ENCODE data around the gene CHCHD3. TPM values are rescaled to one million over a fixed set of nuclear protein-coding genes. Genes with fewer than 3 reads are reported as not detected.

The CHCHD3 gene
- total RNA-seq, 1 experiment from 2014 or later = 149 TPM

DNA sequence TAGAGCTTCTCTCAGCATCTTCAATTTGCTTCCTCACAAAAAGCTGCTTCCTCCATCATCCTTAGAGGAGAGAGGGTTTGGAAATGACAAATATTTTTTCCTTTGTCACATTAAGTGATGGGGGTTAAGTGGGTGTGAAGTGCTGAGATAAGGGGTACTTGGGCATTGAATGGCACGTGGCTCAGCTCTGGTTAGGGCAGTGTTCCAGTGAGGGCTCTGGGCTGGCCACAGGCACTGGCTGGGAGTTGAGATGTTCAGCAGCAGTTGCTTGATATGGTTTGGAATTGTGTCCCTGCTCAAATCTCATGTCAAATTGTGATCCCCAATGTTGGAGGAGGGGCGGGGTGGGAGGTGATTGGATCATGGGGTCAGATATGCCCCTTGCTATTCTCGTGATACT is 33.7 kb upstream of the CHCHD3 start:
- Histone ChIP-seq H3K9me3 (ENCODE audit: low read length) (no peaks in the 10 kb centered on the region), H3K79me2 (ENCODE audit: low read length) (no peaks in the 10 kb centered on the region), H3K4me2 (ENCODE audit: low read length) (no peak overlapping the region), H3K4me3 (ENCODE audit: low read length) (no peak overlapping the region), H4K20me1 (ENCODE audit: low read length) (no peaks in the 10 kb centered on the region), H3K27ac (ENCODE audit: low read length) (no peak overlapping the region), H3K36me3 (ENCODE audit: low read depth, low read length) (no peaks in the 10 kb centered on the region), H3F3A (ENCODE audit: low read length, unreplicated experiment) (no peaks in the 10 kb centered on the region), H3K4me1 (ENCODE audit: insufficient read depth, low read length) (no peaks in the 10 kb centered on the region), H3K9ac (ENCODE audit: low read length) (no peak overlapping the region), H3K9me2 (replicated peaks; ENCODE audit: low read length) (no peaks in the 10 kb centered on the region), H3K27me3 (ENCODE audit: low read length) (peaks cover 78% of the 10 kb centered on the region), H2AFZ (ENCODE audit: low read length) (no peak overlapping the region)
- CTCF ChIA-PET = no interaction called here
- ATAC-seq = no peak
- POLR2A ChIA-PET (ENCODE audit: unreplicated experiment) = no interaction called here
- intact Hi-C loops (cut with micrococcal nuclease) = no loop called here
- DNase-seq = no peak
- TF ChIP-seq EZH2phosphoT487 (IDR thresholded peaks at IDR 0.05; ENCODE audit: borderline replicate concordance, low read length) (no peak), EZH2 (IDR thresholded peaks at IDR 0.05; ENCODE audit: low read length, unreplicated experiment) (no peak)
- TF ChIP-seq, protein P1, sequence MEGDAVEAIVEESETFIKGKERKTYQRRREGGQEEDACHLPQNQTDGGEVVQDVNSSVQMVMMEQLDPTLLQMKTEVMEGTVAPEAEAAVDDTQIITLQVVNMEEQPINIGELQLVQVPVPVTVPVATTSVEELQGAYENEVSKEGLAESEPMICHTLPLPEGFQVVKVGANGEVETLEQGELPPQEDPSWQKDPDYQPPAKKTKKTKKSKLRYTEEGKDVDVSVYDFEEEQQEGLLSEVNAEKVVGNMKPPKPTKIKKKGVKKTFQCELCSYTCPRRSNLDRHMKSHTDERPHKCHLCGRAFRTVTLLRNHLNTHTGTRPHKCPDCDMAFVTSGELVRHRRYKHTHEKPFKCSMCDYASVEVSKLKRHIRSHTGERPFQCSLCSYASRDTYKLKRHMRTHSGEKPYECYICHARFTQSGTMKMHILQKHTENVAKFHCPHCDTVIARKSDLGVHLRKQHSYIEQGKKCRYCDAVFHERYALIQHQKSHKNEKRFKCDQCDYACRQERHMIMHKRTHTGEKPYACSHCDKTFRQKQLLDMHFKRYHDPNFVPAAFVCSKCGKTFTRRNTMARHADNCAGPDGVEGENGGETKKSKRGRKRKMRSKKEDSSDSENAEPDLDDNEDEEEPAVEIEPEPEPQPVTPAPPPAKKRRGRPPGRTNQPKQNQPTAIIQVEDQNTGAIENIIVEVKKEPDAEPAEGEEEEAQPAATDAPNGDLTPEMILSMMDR (conservative IDR thresholded peaks at IDR 0.05; ENCODE audit: low read depth, low read length) = no peak
- BruUV-seq (replicated peaks) = no TSS peak

DNA sequence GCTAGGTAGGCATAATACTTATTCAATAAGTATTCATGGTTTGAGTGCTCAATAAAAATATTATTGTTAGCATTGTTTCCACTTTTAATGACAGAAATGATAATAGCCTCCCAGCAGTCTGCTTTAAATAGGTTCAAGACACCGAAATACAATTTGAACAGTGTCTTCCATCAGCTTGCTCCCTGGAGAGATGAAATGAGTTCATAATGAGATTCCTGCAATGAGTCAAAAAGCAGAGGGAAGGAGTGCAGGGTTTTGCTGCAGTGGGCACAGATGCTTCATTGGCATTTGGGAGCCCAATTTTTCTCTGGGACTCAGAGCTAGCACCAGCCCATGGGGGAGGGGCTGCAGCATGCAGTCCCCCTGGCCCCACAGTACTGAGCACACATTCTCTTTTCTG is 32.6 kb upstream of the CHCHD3 start:
- H3K9ac ChIP-seq (ENCODE audit: low read length) = no peak overlapping the region
- H3K79me2 ChIP-seq (ENCODE audit: low read length) = no peaks in the 10 kb centered on the region
- peaks cover 85% of the 10 kb centered on the region for H3K27me3 ChIP-seq (ENCODE audit: low read length)
- H3K4me3 ChIP-seq (ENCODE audit: low read length) = no peak overlapping the region
- CTCF ChIA-PET = no interaction called here
- H3K9me3 ChIP-seq (ENCODE audit: low read length) = no peaks in the 10 kb centered on the region
- no peak for ATAC-seq
- BruUV-seq (replicated peaks) = no TSS peak
- no peak overlapping the region for H3K4me2 ChIP-seq (ENCODE audit: low read length)
- H3K9me2 ChIP-seq (replicated peaks; ENCODE audit: low read length) = no peaks in the 10 kb centered on the region
- H3K27ac ChIP-seq (ENCODE audit: low read length) = no peak overlapping the region
- no peak for TF ChIP-seq EZH2 (IDR thresholded peaks at IDR 0.05; ENCODE audit: low read length, unreplicated experiment)
- TF ChIP-seq, protein P1 (conservative IDR thresholded peaks at IDR 0.05; ENCODE audit: low read depth, low read length) = no peak
- no peak for TF ChIP-seq EZH2phosphoT487 (IDR thresholded peaks at IDR 0.05; ENCODE audit: borderline replicate concordance, low read length)
- POLR2A ChIA-PET (ENCODE audit: unreplicated experiment) = no interaction called here
- intact Hi-C loops (cut with micrococcal nuclease) = no loop called here
- no peaks in the 10 kb centered on the region for H3K36me3 ChIP-seq (ENCODE audit: low read depth, low read length)
- no peak overlapping the region for H2AFZ ChIP-seq (ENCODE audit: low read length)
- no peaks in the 10 kb centered on the region for H3K4me1 ChIP-seq (ENCODE audit: insufficient read depth, low read length)
- no peak for DNase-seq
- H4K20me1 ChIP-seq (ENCODE audit: low read length) = no peaks in the 10 kb centered on the region
- no peaks in the 10 kb centered on the region for H3F3A ChIP-seq (ENCODE audit: low read length, unreplicated experiment)

DNA sequence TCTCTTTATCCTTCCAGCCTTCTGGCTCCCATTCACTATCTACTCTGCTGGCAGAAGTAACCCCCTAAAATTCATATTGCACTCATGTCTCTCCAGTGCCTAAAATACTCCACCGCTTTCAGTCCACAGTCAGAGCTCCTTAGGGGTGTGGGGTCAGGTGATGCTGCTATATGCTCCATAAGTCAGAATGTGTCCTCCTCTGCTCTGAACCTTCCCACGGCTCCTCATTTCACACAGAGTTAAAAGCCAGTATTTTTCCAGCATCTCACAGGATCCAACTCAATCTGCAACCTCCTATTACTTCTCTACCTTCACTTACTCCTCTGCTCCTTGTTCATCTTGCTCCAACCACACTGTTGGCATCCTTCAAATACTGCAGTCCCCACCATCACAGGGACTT is 31.1 kb upstream of the CHCHD3 start:
- no peak overlapping the region for H2AFZ ChIP-seq (ENCODE audit: low read length)
- ATAC-seq (no peak), DNase-seq (no peak)
- no peaks in the 10 kb centered on the region for H3K9me2 ChIP-seq (replicated peaks; ENCODE audit: low read length)
- no peaks in the 10 kb centered on the region for H3F3A ChIP-seq (ENCODE audit: low read length, unreplicated experiment)
- H3K4me1 ChIP-seq (ENCODE audit: insufficient read depth, low read length) = no peaks in the 10 kb centered on the region
- H3K9me3 ChIP-seq (ENCODE audit: low read length) = no peaks in the 10 kb centered on the region
- H3K9ac ChIP-seq (ENCODE audit: low read length) = no peak overlapping the region
- no peaks in the 10 kb centered on the region for H3K79me2 ChIP-seq (ENCODE audit: low read length)
- peaks cover 81% of the 10 kb centered on the region for H3K27me3 ChIP-seq (ENCODE audit: low read length)
- H3K27ac ChIP-seq (ENCODE audit: low read length) = no peak overlapping the region
- no TSS peak for BruUV-seq (replicated peaks)
- no peak overlapping the region for H3K4me2 ChIP-seq (ENCODE audit: low read length)
- ChIA-PET POLR2A (ENCODE audit: unreplicated experiment) (no interaction called here), CTCF (no interaction called here)
- no peaks in the 10 kb centered on the region for H4K20me1 ChIP-seq (ENCODE audit: low read length)
- intact Hi-C loops (cut with micrococcal nuclease) = no loop called here
- no peaks in the 10 kb centered on the region for H3K36me3 ChIP-seq (ENCODE audit: low read depth, low read length)
- TF ChIP-seq, protein P1 (conservative IDR thresholded peaks at IDR 0.05; ENCODE audit: low read depth, low read length) = no peak
- TF ChIP-seq EZH2phosphoT487 (IDR thresholded peaks at IDR 0.05; ENCODE audit: borderline replicate concordance, low read length) = no peak
- no peak for TF ChIP-seq EZH2 (IDR thresholded peaks at IDR 0.05; ENCODE audit: low read length, unreplicated experiment)
- H3K4me3 ChIP-seq (ENCODE audit: low read length) = no peak overlapping the region
